ENCODE data around the gene MEST.

The MEST gene

DNA sequence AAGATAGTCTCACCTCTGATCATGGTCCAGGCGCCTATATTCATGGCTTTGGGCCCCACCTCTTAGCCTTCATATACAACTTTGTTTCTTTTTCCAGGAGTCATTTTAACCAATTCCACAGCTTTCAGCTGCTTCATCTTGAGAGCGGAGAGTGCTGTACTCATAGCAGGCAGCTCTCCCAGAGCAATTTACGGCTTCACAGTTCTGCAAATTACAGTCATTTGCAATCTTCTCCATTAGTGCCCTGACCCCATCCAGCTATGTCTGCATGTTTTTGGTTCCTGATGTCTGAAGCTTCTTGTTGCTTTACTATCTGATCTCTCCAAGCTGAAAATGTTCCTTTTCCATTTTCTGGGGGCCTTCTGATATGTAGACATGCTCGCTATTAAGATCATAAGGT is 18.0 kb upstream of the MEST start:
- TF ChIP-seq, protein P1, sequence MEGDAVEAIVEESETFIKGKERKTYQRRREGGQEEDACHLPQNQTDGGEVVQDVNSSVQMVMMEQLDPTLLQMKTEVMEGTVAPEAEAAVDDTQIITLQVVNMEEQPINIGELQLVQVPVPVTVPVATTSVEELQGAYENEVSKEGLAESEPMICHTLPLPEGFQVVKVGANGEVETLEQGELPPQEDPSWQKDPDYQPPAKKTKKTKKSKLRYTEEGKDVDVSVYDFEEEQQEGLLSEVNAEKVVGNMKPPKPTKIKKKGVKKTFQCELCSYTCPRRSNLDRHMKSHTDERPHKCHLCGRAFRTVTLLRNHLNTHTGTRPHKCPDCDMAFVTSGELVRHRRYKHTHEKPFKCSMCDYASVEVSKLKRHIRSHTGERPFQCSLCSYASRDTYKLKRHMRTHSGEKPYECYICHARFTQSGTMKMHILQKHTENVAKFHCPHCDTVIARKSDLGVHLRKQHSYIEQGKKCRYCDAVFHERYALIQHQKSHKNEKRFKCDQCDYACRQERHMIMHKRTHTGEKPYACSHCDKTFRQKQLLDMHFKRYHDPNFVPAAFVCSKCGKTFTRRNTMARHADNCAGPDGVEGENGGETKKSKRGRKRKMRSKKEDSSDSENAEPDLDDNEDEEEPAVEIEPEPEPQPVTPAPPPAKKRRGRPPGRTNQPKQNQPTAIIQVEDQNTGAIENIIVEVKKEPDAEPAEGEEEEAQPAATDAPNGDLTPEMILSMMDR (IDR thresholded peaks at IDR 0.05; ENCODE audit: extremely low read depth, missing control alignments), result no peak
- DNase-seq (ENCODE audit: low spot score), result no peak

DNA sequence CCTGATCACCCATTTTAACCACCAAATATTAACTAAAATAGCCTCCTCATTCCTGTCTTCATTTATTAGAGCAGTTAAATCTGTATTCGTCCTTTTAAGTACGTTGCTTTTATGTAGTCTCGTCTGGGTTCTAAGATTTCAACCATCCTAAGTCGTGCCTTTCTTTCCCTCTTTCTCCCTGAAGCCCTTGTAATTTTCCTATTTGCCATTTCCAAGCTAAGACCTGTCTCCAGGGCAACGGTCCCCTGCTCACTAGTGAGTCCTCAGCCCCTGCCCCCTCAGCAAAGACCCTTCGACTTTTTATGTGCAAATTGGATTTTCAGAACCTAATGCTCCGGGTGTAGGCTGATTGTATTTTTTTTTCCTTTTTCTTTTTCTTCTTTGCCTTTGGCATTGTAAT is 16.1 kb upstream of the MEST start:
- TF ChIP-seq, protein P1 (IDR thresholded peaks at IDR 0.05; ENCODE audit: extremely low read depth, missing control alignments), result no peak
- DNase-seq (ENCODE audit: low spot score), result no peak

DNA sequence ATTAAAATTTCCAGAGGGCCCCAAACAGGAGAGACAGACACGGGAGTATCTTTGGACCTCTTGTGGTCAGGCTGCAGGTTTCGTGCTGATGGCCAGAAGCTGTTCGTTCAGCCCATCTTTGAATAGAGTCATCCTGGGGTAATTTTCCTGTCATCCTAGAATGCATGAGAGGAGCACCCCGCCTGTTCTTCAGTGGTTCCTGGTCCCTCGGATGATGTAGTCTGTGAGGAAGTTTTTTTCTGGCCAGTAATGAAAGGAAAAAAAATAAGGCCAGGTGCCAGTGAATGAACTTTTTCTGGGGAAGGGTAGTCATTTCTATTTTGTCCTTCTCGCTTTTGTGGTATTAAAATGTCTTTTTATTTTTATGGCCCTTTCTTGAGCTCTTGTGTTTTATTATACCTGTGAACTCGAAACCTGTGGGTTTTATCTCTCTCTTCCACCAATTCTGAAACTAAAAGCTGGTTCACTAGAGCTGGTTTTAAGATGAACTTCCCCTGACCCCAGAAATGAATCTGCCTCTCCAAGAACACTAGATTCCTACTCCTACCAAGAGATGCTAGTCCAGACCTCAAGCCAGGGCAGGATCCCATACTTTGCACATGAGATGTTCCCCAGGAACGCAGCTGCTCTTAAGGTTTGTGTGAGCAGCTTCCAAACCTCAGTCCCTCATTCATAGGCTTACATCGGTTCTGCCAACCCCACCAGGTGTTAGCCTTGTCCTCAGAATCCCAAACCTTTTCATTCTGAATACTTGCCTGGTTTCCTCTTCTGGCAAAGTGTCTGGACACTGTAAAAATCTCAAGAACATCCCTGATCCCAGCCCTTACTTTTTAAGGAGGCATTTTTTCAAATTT is 15.4 kb upstream of the MEST start:
- no peak for DNase-seq (ENCODE audit: low spot score)
- TF ChIP-seq, protein P1 (IDR thresholded peaks at IDR 0.05; ENCODE audit: extremely low read depth, missing control alignments), result no peak

DNA sequence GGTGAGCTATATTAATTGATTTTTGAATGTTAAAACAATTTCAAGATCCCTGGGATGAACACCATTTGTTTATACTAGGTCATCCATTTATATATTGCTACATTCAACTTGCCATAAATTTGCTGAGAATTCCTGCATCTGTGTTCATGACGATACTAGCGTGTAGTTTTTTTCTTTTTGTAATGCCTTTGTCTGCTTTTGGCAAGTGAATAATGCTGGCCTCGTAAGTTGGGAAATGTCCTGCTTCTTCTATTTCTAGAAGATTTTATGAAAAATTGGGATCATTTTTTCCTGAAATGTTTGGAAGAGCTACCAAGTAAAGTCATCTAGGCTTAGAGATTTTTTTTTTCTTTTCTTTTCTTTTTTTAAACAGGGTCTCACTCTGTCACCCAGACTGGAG is 12.9 kb upstream of the MEST start:
- DNase-seq (ENCODE audit: low spot score), result no peak
- TF ChIP-seq, protein P1 (IDR thresholded peaks at IDR 0.05; ENCODE audit: extremely low read depth, missing control alignments), result no peak

DNA sequence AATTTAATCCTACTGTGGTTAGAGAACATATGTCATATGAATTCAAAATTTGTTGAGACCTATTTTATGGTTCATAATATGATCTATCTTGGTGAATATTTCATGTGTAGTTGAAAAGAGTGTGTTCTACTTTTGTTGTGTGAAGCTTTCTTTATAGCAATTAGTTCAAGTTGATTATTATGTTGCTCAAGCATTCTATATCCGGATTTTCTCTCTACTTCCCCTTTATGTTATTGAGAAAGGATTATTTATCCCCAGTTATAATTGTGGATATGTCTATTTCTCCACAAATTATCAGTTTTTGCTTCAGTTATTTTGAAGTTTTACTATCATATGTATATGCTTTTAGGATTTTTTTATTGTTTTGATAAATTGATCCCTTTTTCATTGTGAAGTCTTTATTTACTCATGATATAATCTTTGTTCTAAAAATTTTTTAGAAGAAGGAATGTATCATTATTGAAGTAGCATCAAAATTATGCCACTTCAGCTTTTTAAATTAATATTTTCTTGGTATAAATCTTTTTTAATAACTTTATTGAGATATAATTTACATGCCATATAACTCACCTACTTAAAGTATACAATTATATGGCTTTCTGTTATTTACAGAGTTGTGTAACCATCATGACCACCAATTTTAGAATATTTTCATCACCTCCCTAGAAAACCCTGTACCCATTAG is 12.0 kb upstream of the MEST start:
- no peak for DNase-seq (ENCODE audit: low spot score)

DNA sequence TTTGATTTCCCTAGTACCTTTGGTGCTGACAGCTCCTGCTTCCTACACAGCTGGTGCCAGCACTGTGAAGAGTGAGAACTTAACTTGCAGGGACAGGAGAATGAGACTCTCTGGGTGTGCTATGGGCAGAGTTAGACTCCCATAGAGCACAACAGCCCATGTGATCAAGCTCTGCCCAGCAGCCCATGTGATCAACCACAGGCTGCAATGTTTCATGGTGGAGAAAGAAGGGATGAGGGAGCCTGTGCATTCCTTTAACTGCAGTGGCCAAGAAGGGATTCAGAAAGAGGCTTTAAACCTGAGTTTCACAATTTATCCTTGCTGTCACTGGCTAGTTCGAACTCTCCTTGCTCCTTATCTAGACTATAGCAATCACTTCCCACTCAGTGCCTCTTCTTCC is 10.0 kb upstream of the MEST start:
- TF ChIP-seq, protein P1 (IDR thresholded peaks at IDR 0.05; ENCODE audit: extremely low read depth, missing control alignments), result no peak
- DNase-seq (ENCODE audit: low spot score), result no peak

More for the DNA sequence above, 12.0 kb upstream of the MEST start:
- TF ChIP-seq, protein P1 (IDR thresholded peaks at IDR 0.05; ENCODE audit: extremely low read depth, missing control alignments), result no peak

DNA sequence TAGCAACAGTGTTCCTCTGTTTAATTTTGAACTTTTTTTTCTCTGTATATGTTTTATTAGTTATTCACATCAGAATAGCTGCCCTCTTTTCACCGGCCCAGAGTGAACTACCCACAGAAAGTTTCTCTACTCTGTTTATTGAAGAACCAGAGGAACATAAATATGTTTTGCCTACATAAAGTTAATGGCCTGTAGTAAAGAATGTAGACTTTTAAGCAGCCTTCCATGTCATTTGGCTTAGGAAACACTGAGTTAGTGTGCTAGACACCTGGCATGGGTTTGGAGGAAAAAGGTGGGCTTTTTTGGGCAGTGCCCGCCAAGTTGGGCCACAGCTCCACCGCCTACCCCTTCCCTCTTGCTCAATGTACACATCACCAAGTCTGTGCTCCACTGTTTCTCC is 8.9 kb upstream of the MEST start:
- TF ChIP-seq, protein P1 (IDR thresholded peaks at IDR 0.05; ENCODE audit: extremely low read depth, missing control alignments), result no peak
- no peak for DNase-seq (ENCODE audit: low spot score)

Data from GM20000 (cell line).